Karpas-422 (cell line): ENCODE measurements around the gene DAB2IP. TPM values are rescaled to one million over a fixed set of nuclear protein-coding genes. Genes with fewer than 3 reads are reported as not detected.

ENCODE experiments used
- DNase-seq: peaks from one replicate; pipeline ENCODE4 v3.0.0-alpha.2; 2015
- H2AFZ ChIP-seq: fragments of 200-600 bp; sonication (generic); 2 replicates; pipeline ENCODE4 v1.6.1; 2014; ENCODE audit warnings: antibody characterized with exemption, low read length, mixed read lengths
- H3K27ac ChIP-seq: fragments of 200-600 bp; sonication (generic); 2 replicates; pipeline ENCODE4 v1.5.1; 2014; ENCODE audit warnings: mild to moderate bottlenecking, low read length, moderate library complexity
- H3K27me3 ChIP-seq: fragments of 200-600 bp; sonication (generic); 2 replicates; pipeline ENCODE4 v1.6.1; 2014; ENCODE audit warnings: low read length, mixed read lengths
- H3K36me3 ChIP-seq: fragments of 200-600 bp; sonication (generic); 2 replicates; pipeline ENCODE4 v1.6.1; 2014; ENCODE audit warnings: low read length, mixed read lengths; ENCODE audit not compliant: insufficient read depth
- H3K4me1 ChIP-seq: fragments of 200-600 bp; sonication (generic); 2 replicates; pipeline ENCODE4 v1.6.1; 2014; ENCODE audit warnings: mild to moderate bottlenecking, low read length, mixed read lengths
- H3K4me2 ChIP-seq: fragments of 200-600 bp; sonication (generic); 2 replicates; pipeline ENCODE4 v1.6.1; 2014; ENCODE audit warnings: low read length, low read depth, mild to moderate bottlenecking; ENCODE audit not compliant: poor library complexity, severe bottlenecking
- H3K4me3 ChIP-seq: fragments of 200-600 bp; sonication (generic); 2 replicates; pipeline ENCODE4 v1.5.1; 2014; ENCODE audit warnings: mild to moderate bottlenecking, antibody characterized with exemption, low read length, mixed read lengths
- H3K79me2 ChIP-seq: fragments of 200-600 bp; sonication (generic); 2 replicates; pipeline ENCODE4 v1.6.1; 2014; ENCODE audit warnings: mild to moderate bottlenecking, low read length, mixed read lengths
- H3K9ac ChIP-seq: fragments of 200-600 bp; sonication (generic); 2 replicates; pipeline ENCODE4 v1.6.0; 2014; ENCODE audit warnings: low read length
- H3K9me2 ChIP-seq: fragments of 200-600 bp; sonication (generic), shearing (Covaris generic); replicated peaks from 2 replicates; pipeline ENCODE4 v1.6.0; 2014; ENCODE audit warnings: mild to moderate bottlenecking, low read length, moderate library complexity; ENCODE audit not compliant: insufficient read depth
- H3K9me3 ChIP-seq: fragments of 300-700, 200-600 bp; sonication (generic); 2 replicates; pipeline ENCODE4 v1.6.1; 2014; ENCODE audit warnings: low read length, mixed read lengths
- H4K20me1 ChIP-seq: fragments of 200-600 bp; sonication (generic); 2 replicates; pipeline ENCODE4 v1.6.1; 2014; ENCODE audit warnings: mild to moderate bottlenecking, antibody characterized with exemption, low read length, low read depth; ENCODE audit not compliant: insufficient read depth
- total RNA-seq: library from RNA; depleted of rRNA; stranded (reverse); fragments of >200 nt; shearing (Covaris generic); gene quantifications from 2 replicates; pipeline ENCODE4 v1.2.3, GENCODE V29; 2014; ENCODE audit warnings: low replicate concordance

The DAB2IP gene
- total RNA-seq, 1 experiment from 2014 or later, result 1.3 TPM

DNA sequence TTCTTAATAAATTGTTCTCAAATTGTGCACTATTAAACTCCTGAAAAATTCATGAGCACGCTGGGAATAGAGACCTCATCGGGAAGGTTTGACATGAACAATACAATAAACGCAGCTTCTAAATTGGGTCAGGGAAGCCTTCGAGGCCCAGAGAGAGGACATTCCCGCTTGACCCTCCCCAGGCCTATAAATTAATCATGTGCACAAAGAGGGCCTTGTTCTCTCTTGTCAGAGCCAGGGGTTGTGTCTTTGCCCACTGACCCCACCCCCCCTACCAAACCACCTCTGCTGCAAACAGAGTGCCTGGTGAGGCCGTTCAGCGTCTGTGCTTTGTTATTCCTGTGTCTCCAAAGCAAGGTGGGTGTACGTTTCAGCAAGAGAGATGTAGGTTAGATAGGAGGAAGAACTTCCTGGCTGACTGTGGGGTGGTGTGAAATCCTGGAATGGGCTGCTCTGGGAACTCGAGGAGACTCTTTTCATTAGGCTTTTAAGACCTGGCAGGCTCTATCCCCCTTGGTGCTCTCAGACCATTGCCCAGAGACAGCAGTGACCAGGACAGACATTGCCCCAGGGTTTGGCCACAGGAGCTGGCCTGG is 18.2 kb upstream of the DAB2IP start:
- H3K79me2 ChIP-seq, result no peaks in the 10 kb centered on the region
- H3K36me3 ChIP-seq, result no peaks in the 10 kb centered on the region
- H3K9me2 ChIP-seq, result no peaks in the 10 kb centered on the region
- H3K4me2 ChIP-seq, result no peak overlapping the region
- no peak overlapping the region for H2AFZ ChIP-seq
- no peaks in the 10 kb centered on the region for H3K4me1 ChIP-seq
- H3K27ac ChIP-seq, result no peak overlapping the region
- H3K4me3 ChIP-seq, result no peak overlapping the region
- no peaks in the 10 kb centered on the region for H4K20me1 ChIP-seq
- no peak overlapping the region for H3K9ac ChIP-seq
- H3K27me3 ChIP-seq, result no peaks in the 10 kb centered on the region
- no peaks in the 10 kb centered on the region for H3K9me3 ChIP-seq
- DNase-seq, result peak; percentile 16

DNA sequence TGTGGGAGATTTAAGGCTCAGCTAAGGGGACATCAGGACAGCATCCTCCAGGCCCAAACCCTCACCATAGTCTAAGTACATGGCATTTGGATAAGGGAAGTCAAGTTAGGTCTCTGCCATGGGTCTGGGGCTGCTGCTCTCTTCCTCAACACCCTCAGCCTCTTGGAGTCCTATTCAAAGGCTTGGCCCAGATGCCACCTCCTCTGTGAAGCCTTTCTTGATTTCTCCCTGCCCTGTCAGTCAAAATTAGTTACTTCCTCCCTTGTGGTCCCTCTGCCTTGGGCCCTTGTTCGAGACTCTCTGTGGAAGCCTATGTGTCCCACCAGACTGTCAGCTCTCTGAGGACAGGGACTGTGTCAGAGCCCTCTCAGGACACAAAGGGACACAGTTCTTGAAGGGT is 17.7 kb upstream of the DAB2IP start:
- DNase-seq, result peak; percentile 6

DNA sequence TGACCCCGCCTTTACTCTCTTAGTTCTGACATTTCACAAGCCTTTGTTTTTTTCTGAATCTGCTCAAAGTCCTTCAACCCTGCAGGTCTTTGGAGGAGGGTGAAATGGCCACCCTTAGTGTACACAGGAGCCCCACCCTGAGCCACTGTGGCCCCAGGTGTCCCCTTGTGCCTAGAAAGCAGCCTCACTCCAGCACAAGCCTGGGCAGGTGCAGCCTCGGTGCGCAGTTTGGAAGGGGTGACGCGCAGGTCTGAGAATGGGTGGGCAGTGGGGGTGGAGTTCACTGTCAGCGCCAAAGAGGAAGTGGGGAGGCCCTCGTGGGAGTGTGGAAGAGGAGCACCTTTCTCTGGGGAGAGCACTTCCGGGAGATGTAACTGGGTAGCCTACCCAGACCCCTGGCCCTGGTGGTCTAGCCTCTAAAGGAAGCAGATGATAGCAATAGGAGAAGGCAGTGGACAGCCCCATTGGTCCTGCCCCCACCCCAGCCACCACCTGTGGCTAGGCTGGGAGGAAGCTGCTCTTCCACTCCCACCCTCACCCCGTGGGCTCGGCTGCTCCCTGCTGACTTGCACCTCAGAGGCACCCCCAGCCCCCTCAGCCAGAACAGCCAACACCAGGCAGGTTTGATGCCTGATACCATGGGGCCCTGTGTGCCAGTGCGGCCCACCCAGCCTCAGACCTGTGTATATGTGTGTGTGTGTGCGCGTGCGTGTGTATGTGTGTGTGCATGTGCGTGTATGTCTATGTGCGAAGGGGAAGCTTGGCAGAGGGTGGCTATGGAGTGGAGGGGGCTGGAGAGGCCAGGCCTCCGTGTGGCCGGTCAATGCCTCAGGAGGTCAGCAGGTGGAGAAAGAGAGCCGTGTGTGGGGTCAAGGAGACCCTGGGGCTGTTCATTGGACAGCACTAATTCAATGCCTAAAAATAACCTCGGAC is 16.8 kb upstream of the DAB2IP start:
- DNase-seq, result no peak
- H4K20me1 ChIP-seq, result no peaks in the 10 kb centered on the region

More for the DNA sequence above, 17.7 kb upstream of the DAB2IP start:
- Histone ChIP-seq H3K79me2 (no peaks in the 10 kb centered on the region), H3K9me2 (no peaks in the 10 kb centered on the region), H2AFZ (no peak overlapping the region), H3K9ac (no peak overlapping the region), H3K27me3 (no peaks in the 10 kb centered on the region), H4K20me1 (no peaks in the 10 kb centered on the region), H3K4me2 (no peak overlapping the region), H3K36me3 (no peaks in the 10 kb centered on the region), H3K27ac (no peak overlapping the region), H3K4me1 (no peaks in the 10 kb centered on the region), H3K9me3 (no peaks in the 10 kb centered on the region), H3K4me3 (no peak overlapping the region)

DNA sequence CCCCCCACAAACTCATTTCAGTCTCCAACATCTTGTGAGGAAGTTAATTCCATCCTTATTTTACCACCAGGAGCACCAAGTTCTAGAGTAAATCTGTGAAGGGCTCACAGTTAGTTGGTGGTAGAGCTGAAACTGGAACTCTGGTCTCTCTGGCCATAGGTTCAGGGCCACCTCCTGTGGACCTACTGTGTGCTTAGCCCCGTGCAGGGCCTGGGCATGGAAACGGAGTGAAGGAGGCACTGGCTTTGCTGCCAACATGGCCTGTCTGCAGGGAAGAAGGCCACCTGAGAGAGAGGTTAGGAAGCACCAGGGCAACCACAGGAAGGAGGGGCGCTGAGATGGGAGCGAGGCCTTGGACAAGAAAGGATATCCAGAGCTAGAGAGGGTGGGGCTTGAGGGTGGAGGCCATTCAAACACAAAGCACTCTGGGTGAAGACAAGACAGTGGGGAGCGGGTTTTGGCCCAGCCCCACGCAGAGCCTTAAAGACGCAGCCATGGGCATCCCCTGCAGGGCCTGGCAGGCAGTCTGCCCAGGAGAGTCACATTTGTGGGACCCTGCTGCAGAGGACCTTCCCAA is 16.0 kb upstream of the DAB2IP start:
- no peaks in the 10 kb centered on the region for H3K27me3 ChIP-seq
- no peaks in the 10 kb centered on the region for H4K20me1 ChIP-seq
- no peak overlapping the region for H3K4me3 ChIP-seq
- no peaks in the 10 kb centered on the region for H3K9me2 ChIP-seq
- no peak overlapping the region for H3K9ac ChIP-seq
- no peaks in the 10 kb centered on the region for H3K36me3 ChIP-seq
- no peaks in the 10 kb centered on the region for H3K9me3 ChIP-seq
- H3K4me2 ChIP-seq, result no peak overlapping the region
- H2AFZ ChIP-seq, result no peak overlapping the region
- no peak overlapping the region for H3K27ac ChIP-seq
- H3K79me2 ChIP-seq, result no peaks in the 10 kb centered on the region
- DNase-seq, result no peak
- H3K4me1 ChIP-seq, result no peaks in the 10 kb centered on the region

More for the DNA sequence above, 16.8 kb upstream of the DAB2IP start:
- Histone ChIP-seq H3K27me3 (no peaks in the 10 kb centered on the region), H3K4me3 (no peak overlapping the region), H3K9me3 (no peaks in the 10 kb centered on the region), H3K9me2 (no peaks in the 10 kb centered on the region), H3K4me2 (no peak overlapping the region), H3K9ac (no peak overlapping the region), H2AFZ (no peak overlapping the region), H3K79me2 (no peaks in the 10 kb centered on the region), H3K27ac (no peak overlapping the region), H3K4me1 (no peaks in the 10 kb centered on the region), H3K36me3 (no peaks in the 10 kb centered on the region)

DNA sequence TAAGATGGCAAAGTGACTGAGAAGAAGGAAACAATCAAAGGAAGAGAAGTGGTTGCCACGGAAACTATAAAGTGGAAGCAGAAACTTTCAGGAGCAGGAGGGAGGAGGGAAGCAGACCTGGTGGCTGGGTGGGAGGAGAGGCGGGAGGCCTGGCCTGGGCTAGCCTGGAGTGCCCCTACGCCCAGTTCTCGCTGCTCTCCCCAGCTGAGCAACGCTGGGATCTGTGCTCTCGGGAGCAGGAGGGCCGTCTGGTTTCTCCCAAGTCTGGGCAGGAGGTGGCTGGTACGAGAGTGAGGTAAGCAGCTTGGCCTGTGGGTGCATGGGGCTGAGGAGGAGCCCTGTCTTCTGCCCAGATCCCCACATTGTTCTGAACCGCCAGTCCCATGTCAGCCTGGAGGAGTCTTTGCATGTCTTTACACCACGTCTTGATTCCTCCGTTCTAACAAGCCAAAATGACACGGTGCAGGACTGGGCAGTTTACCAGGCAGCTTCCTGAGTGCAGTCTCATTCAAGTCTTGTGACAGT is 15.0 kb upstream of the DAB2IP start:
- DNase-seq, result no peak
- Histone ChIP-seq H3K4me3 (no peak overlapping the region), H4K20me1 (no peaks in the 10 kb centered on the region), H3K27me3 (no peaks in the 10 kb centered on the region), H3K9me2 (no peaks in the 10 kb centered on the region), H3K79me2 (no peaks in the 10 kb centered on the region), H3K36me3 (no peaks in the 10 kb centered on the region), H3K27ac (no peak overlapping the region), H3K9me3 (no peaks in the 10 kb centered on the region), H3K4me1 (no peaks in the 10 kb centered on the region), H2AFZ (no peak overlapping the region), H3K9ac (no peak overlapping the region), H3K4me2 (no peak overlapping the region)

DNA sequence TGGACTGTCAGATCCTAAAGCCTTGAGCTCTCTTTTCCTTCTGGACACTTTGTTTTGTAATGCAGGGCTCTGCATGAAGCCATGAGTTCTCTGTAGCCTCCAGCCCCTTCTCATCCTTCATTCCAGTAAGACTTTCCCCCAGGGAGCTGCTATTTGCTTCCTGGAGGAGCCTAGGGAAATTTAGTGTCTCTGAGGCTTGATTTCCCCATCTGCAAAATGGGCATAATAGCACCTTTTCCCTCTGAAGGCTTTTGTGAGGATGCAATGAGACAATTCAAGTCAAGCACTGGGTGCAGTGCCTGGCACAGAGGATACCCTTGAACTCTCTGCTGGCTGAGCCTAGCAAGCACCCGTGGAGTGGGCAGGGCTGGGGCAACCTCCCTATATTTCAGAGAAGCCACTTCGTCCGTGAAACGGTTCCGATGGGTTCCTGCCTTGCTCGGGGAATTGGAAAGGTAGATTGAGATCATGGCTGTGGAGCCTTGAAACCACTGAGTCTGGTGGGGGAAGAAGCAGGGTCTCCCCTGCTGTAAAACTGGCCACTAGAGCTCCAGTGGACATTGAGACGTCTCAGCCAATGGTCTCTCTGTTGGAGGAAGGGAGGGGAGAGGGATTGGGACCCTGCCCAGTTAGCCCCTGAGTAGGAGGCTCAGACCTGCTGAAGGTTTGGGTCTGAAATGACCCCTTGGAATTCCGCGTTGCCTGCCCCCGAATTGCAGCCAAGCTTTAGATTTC is 14.3 kb upstream of the DAB2IP start:
- Histone ChIP-seq H3K9me3 (no peaks in the 10 kb centered on the region), H3K36me3 (no peaks in the 10 kb centered on the region), H3K4me2 (no peak overlapping the region), H3K4me3 (no peak overlapping the region), H3K27ac (no peak overlapping the region), H3K79me2 (no peaks in the 10 kb centered on the region), H3K27me3 (no peaks in the 10 kb centered on the region), H2AFZ (no peak overlapping the region), H3K9ac (no peak overlapping the region), H3K9me2 (no peaks in the 10 kb centered on the region), H4K20me1 (no peaks in the 10 kb centered on the region), H3K4me1 (no peaks in the 10 kb centered on the region)
- DNase-seq, result no peak

DNA sequence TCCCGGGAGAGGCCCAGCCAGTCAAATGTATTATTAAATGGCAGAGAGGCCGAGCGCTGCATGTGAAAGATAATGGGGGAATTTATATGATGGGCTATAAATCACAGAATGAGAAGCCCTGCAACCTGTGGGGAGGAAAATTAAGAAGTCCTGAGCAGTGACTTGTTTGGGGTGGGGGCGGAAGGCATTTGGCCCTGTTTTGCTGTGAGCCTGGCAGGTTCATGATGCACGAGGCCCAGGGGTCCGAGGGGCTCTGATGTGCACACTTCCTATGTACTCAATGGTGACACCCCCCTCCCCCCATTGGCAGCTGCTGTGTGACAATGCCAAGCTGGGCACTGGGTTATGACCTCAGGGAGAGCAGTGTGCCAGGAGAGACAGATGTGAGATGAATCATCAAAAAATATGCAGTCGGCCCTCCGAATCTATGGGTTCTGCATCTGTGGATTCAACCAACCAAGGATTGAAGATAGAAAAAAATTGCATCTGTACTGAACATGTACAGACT is 13.7 kb upstream of the DAB2IP start:
- H3K27me3 ChIP-seq, result no peaks in the 10 kb centered on the region
- no peaks in the 10 kb centered on the region for H3K4me1 ChIP-seq
- no peak overlapping the region for H3K27ac ChIP-seq
- H3K36me3 ChIP-seq, result no peaks in the 10 kb centered on the region
- no peak overlapping the region for H3K9ac ChIP-seq
- DNase-seq, result no peak
- no peak overlapping the region for H3K4me3 ChIP-seq
- H3K9me2 ChIP-seq, result no peaks in the 10 kb centered on the region
- H3K4me2 ChIP-seq, result no peak overlapping the region
- no peaks in the 10 kb centered on the region for H3K79me2 ChIP-seq
- H2AFZ ChIP-seq, result no peak overlapping the region
- no peaks in the 10 kb centered on the region for H4K20me1 ChIP-seq
- no peaks in the 10 kb centered on the region for H3K9me3 ChIP-seq
